Keratinocyte (primary cell): ENCODE measurements around the gene ADGRL3. TPM values are rescaled to one million over a fixed set of nuclear protein-coding genes. Genes with fewer than 3 reads are reported as not detected.

ENCODE experiments used
- DNase-seq: peaks from one replicate; pipeline ENCODE4 v3.0.0-alpha.2; 2011; ENCODE audit warnings: low read depth, missing footprints, low spot score
- FAIRE-seq: peaks from 2 replicates; lab custom pipeline; 2011; peaks lifted over from hg19 to GRCh38; lab: Jason Lieb, UNC
- H2AFZ ChIP-seq: 2 replicates; pipeline ENCODE4 v1.6.0; 2012; ENCODE audit warnings: low read length, control low read depth, inconsistent platforms; ENCODE audit not compliant: control insufficient read depth
- H3K27ac ChIP-seq: 2 replicates; pipeline ENCODE4 v1.5.1; 2011; ENCODE audit warnings: low read length; ENCODE audit not compliant: control insufficient read depth, insufficient read depth
- H3K27me3 ChIP-seq: 3 replicates; pipeline ENCODE4 v1.6.0; 2011; ENCODE audit warnings: low read length; ENCODE audit not compliant: control insufficient read depth, insufficient read depth; ENCODE audit errors: extremely low read depth
- H3K36me3 ChIP-seq, 2 experiments: 2 replicates in 1 of 2; 3 replicates in 1 of 2; pipeline ENCODE4 v1.5.1; 2011; ENCODE audit warnings: low read length in 2 of 2, mild to moderate bottlenecking in 1 of 2; ENCODE audit not compliant: control insufficient read depth in 2 of 2, insufficient read depth in 2 of 2; ENCODE audit errors: extremely low read depth in 1 of 2
- H3K4me1 ChIP-seq: 3 replicates; pipeline ENCODE4 v1.5.1; 2011; ENCODE audit warnings: low read length; ENCODE audit not compliant: control insufficient read depth, insufficient read depth; ENCODE audit errors: extremely low read depth
- H3K4me2 ChIP-seq: 3 replicates; pipeline ENCODE4 v1.6.0; 2011; ENCODE audit warnings: low read depth, low read length; ENCODE audit not compliant: control insufficient read depth, insufficient read depth; ENCODE audit errors: extremely low read depth
- H3K4me3 ChIP-seq, 3 experiments: fragments of 200-600 bp in 1 of 3; sonication (generic) in 1 of 3; 2 replicates in 2 of 3; 3 replicates in 1 of 3; pipeline ENCODE4 v1.5.1; 2011 to 2016; ENCODE audit warnings: low read length in 3 of 3, mild to moderate bottlenecking in 3 of 3, control low read depth in 2 of 3, inconsistent platforms in 1 of 3, low read depth in 1 of 3, mixed read lengths in 1 of 3, mixed run types in 1 of 3, moderate library complexity in 1 of 3; ENCODE audit not compliant: control insufficient read depth in 2 of 3, insufficient read depth in 2 of 3; ENCODE audit errors: extremely low read depth in 1 of 3
- H3K79me2 ChIP-seq: 2 replicates; pipeline ENCODE4 v1.6.0; 2012; ENCODE audit warnings: low read length; ENCODE audit not compliant: control insufficient read depth, insufficient read depth
- H3K9ac ChIP-seq: 3 replicates; pipeline ENCODE4 v1.6.0; 2011; ENCODE audit warnings: low read length; ENCODE audit not compliant: control insufficient read depth, insufficient read depth; ENCODE audit errors: extremely low read depth
- H3K9me1 ChIP-seq: 3 replicates; pipeline ENCODE4 v1.6.0; 2011; ENCODE audit warnings: low read length; ENCODE audit not compliant: control insufficient read depth, insufficient read depth; ENCODE audit errors: extremely low read depth
- H3K9me3 ChIP-seq: 2 replicates; pipeline ENCODE4 v1.5.1; 2012; ENCODE audit warnings: low read depth, low read length; ENCODE audit not compliant: control insufficient read depth
- H4K20me1 ChIP-seq: 3 replicates; pipeline ENCODE4 v1.6.0; 2011; ENCODE audit warnings: low read length; ENCODE audit not compliant: control insufficient read depth, insufficient read depth; ENCODE audit errors: extremely low read depth
- EZH2 ChIP-seq: IDR thresholded peaks from one replicate; pipeline ENCODE4 v1.6.1; 2012; ENCODE audit warnings: inconsistent platforms, mild to moderate bottlenecking, low read length, moderate library complexity
- dilution Hi-C: fragments of 300-500 bp; cut with MboI; formaldehyde crosslinking; loops from one replicate; pipeline ENCODE4 v1.7.0; 2020; ENCODE audit warnings: low sequenced_read_pairs; ENCODE audit not compliant: extremely low pct_ligation_motif_present
- polyA plus RNA-seq, 5 experiments: library from polyadenylated mRNA; depleted of rRNA in 3 of 5; stranded (reverse) in 3 of 5; stranded (forward) in 1 of 5; unstranded in 1 of 5; fragments of >200 nt; gene quantifications; 1 replicate in 1 of 5; 2 replicates in 3 of 5; 3 replicates in 1 of 5; pipeline versions ENCODE4 v1.2.1 to v1.2.3, GENCODE V29; 2011 to 2012; ENCODE audit warnings: missing spikeins in 2 of 5, low read depth in 1 of 5, low replicate concordance in 1 of 5
- TF ChIP-seq, protein P1 (sequence below), 3 experiments: IDR thresholded peaks in 1 of 3; conservative IDR thresholded peaks in 1 of 3; optimal IDR thresholded peaks in 1 of 3; 2 replicates in 2 of 3; 3 replicates in 1 of 3; pipeline versions ENCODE3 to v1.5.1; 2011; ENCODE audit warnings: low read length in 3 of 3, mild to moderate bottlenecking in 3 of 3, moderate library complexity in 2 of 3, control low read depth in 1 of 3, inconsistent platforms in 1 of 3; ENCODE audit not compliant: insufficient read depth in 2 of 3; ENCODE audit errors: extremely low read depth in 1 of 3

The ADGRL3 gene
- polyA plus RNA-seq, 1 donor (not counting 4 experiments of a cell fraction or from before 2014, with no cell fraction given): 0.18 TPM

DNA sequence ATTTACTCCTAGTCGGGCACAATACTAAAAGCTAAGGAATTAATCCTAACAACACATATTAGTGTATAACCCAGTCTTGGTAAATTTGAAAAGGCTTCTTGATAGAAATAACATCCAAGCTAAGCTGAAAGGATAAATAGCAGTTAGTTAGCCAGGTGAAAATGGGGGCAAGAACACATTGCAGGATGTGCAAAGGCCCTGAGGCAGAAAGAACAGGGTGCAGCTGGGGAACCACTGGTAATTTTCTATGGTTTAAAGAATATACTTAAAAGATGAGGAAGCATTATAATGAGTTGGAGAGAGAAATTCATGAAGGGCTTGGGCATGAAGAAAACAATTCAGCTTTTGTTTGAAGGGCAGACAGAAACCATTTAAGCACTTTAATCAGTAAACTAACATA is 689.0 kb downstream of the ADGRL3 start:
- no peak overlapping the region for H3K9ac ChIP-seq
- no peak overlapping the region for H3K4me3 ChIP-seq
- DNase-seq: no peak
- H3K9me1 ChIP-seq: no peaks in the 10 kb centered on the region
- FAIRE-seq: no peak
- H3K9me3 ChIP-seq: no peaks in the 10 kb centered on the region
- H3K4me2 ChIP-seq: no peak overlapping the region
- dilution Hi-C loops: no loop called here
- TF ChIP-seq EZH2: no peak
- TF ChIP-seq, protein P1, sequence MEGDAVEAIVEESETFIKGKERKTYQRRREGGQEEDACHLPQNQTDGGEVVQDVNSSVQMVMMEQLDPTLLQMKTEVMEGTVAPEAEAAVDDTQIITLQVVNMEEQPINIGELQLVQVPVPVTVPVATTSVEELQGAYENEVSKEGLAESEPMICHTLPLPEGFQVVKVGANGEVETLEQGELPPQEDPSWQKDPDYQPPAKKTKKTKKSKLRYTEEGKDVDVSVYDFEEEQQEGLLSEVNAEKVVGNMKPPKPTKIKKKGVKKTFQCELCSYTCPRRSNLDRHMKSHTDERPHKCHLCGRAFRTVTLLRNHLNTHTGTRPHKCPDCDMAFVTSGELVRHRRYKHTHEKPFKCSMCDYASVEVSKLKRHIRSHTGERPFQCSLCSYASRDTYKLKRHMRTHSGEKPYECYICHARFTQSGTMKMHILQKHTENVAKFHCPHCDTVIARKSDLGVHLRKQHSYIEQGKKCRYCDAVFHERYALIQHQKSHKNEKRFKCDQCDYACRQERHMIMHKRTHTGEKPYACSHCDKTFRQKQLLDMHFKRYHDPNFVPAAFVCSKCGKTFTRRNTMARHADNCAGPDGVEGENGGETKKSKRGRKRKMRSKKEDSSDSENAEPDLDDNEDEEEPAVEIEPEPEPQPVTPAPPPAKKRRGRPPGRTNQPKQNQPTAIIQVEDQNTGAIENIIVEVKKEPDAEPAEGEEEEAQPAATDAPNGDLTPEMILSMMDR (optimal IDR thresholded peaks at IDR 0.05 in 1 of 3, IDR thresholded peaks at IDR 0.05 in 1 of 3, conservative IDR thresholded peaks at IDR 0.05 in 1 of 3; ENCODE audit: extremely low read depth in 1 of 3, insufficient read depth in 2 of 3, low read length in 3 of 3): no peak
- H3K79me2 ChIP-seq: no peaks in the 10 kb centered on the region
- H4K20me1 ChIP-seq: no peaks in the 10 kb centered on the region
- H3K27me3 ChIP-seq: no peaks in the 10 kb centered on the region
- H2AFZ ChIP-seq: no peak overlapping the region
- no peak overlapping the region for H3K27ac ChIP-seq
- no peaks in the 10 kb centered on the region for H3K4me1 ChIP-seq
- no peaks in the 10 kb centered on the region for H3K36me3 ChIP-seq

DNA sequence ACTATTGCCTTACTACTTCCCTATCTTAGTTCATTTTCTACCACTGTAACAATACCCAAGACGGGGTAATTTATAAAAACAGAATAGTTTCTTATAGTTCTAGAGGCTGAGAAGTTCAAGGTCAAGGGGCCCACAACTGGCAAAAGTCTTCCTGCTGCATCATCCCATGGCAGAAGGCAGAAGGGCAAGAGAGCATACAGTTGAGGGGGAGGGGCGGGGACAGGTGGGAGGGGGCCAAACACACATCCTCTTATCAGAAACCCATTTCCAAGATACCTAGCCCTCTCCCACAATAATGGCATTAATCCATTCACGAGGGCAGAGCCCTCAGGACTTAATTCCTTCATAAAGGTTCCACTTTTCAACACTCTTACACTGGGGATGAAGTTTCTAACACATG is 690.2 kb downstream of the ADGRL3 start:
- Histone ChIP-seq H3K9ac (no peak overlapping the region), H3K9me1 (no peaks in the 10 kb centered on the region), H3K4me2 (no peak overlapping the region), H3K4me1 (no peaks in the 10 kb centered on the region), H3K9me3 (no peaks in the 10 kb centered on the region), H2AFZ (no peak overlapping the region), H3K27ac (no peak overlapping the region), H3K36me3 (no peaks in the 10 kb centered on the region), H3K27me3 (no peaks in the 10 kb centered on the region), H3K4me3 (no peak overlapping the region), H4K20me1 (no peaks in the 10 kb centered on the region), H3K79me2 (no peaks in the 10 kb centered on the region)
- TF ChIP-seq, protein P1 (optimal IDR thresholded peaks at IDR 0.05 in 1 of 3, IDR thresholded peaks at IDR 0.05 in 1 of 3, conservative IDR thresholded peaks at IDR 0.05 in 1 of 3; ENCODE audit: extremely low read depth in 1 of 3, insufficient read depth in 2 of 3, low read length in 3 of 3): no peak
- no peak for TF ChIP-seq EZH2
- DNase-seq: no peak
- FAIRE-seq: no peak
- dilution Hi-C loops: no loop called here
